Loucy (cell line): Measurements from ENCODE around the gene BID.

ENCODE experiments used
- H2AFZ ChIP-seq: fragments of 200-600 bp; sonication (generic); 2 replicates; pipeline ENCODE4 v1.6.0; 2016; ENCODE audit warnings: antibody characterized with exemption, mild to moderate bottlenecking, low read length, moderate library complexity
- H3F3A ChIP-seq: fragments of 200-600 bp; 2 replicates; pipeline ENCODE4 v1.6.0; 2016; ENCODE audit warnings: antibody characterized with exemption, low read depth, mild to moderate bottlenecking
- H3K27me3 ChIP-seq: fragments of 200-600 bp; sonication (generic); 2 replicates; pipeline ENCODE4 v1.6.1; 2014; ENCODE audit warnings: low read length, mild to moderate bottlenecking; ENCODE audit not compliant: insufficient read depth, poor library complexity, severe bottlenecking
- H3K36me3 ChIP-seq: fragments of 200-600 bp; sonication (generic); 2 replicates; pipeline ENCODE4 v1.6.1; 2016; ENCODE audit warnings: low read length; ENCODE audit not compliant: insufficient read depth
- H3K4me1 ChIP-seq: fragments of 200-600 bp; sonication (generic); 2 replicates; pipeline ENCODE4 v1.5.1; 2014; ENCODE audit warnings: low read length, mild to moderate bottlenecking; ENCODE audit not compliant: insufficient read depth, poor library complexity, severe bottlenecking
- H3K4me2 ChIP-seq: fragments of 200-600 bp; sonication (generic); 2 replicates; pipeline ENCODE4 v1.6.0; 2014; ENCODE audit warnings: antibody characterized with exemption, low read length, low read depth, mild to moderate bottlenecking; ENCODE audit not compliant: poor library complexity, severe bottlenecking
- H3K4me3 ChIP-seq: fragments of 200-600 bp; sonication (generic); 2 replicates; pipeline ENCODE4 v1.5.1; 2014; ENCODE audit warnings: low read length, mild to moderate bottlenecking, mixed read lengths; ENCODE audit not compliant: poor library complexity, severe bottlenecking
- H3K79me2 ChIP-seq: fragments of 200-600 bp; sonication (generic); 2 replicates; pipeline ENCODE4 v1.6.1; 2014; ENCODE audit warnings: low read length; ENCODE audit not compliant: insufficient read depth
- H3K9ac ChIP-seq: fragments of 200-600 bp; sonication (generic); 2 replicates; pipeline ENCODE4 v1.6.0; 2014; ENCODE audit warnings: mild to moderate bottlenecking, low read depth, low read length, moderate library complexity; ENCODE audit not compliant: poor library complexity, severe bottlenecking
- H3K9me2 ChIP-seq: fragments of 200-600 bp; sonication (generic); replicated peaks from 2 replicates; pipeline ENCODE4 v1.6.1; 2016; ENCODE audit warnings: low read depth, low read length, mixed read lengths
- H3K9me3 ChIP-seq: fragments of 200-600 bp; sonication (generic); 2 replicates; pipeline ENCODE4 v1.6.1; 2014; ENCODE audit warnings: mild to moderate bottlenecking, antibody characterized with exemption, low read length, low read depth; ENCODE audit not compliant: insufficient read depth
- H4K20me1 ChIP-seq: fragments of 200-600 bp; sonication (generic); 2 replicates; pipeline ENCODE4 v1.6.0; 2014; ENCODE audit warnings: antibody characterized with exemption, low read length, mild to moderate bottlenecking; ENCODE audit not compliant: insufficient read depth, poor library complexity, severe bottlenecking
- EZH2phosphoT487 ChIP-seq: fragments of 200-600 bp; IDR thresholded peaks from 2 replicates; pipeline ENCODE4 v1.6.1; 2018; ENCODE audit warnings: antibody characterized with exemption, mild to moderate bottlenecking, moderate library complexity, borderline replicate concordance
- TF ChIP-seq, protein P1 (sequence below): fragments of 200-600 bp; sonication (generic); conservative IDR thresholded peaks from 2 replicates; pipeline ENCODE4 v1.5.1; 2014; ENCODE audit warnings: mild to moderate bottlenecking, antibody characterized with exemption, low read length

Gene BID

GRCh38 chr22:17725500-17725796, 48.8 kb downstream of the BID start:
- no peaks in the 10 kb centered on the region for H3K9me3 ChIP-seq
- no peak overlapping the region for H3K9ac ChIP-seq
- TF ChIP-seq, protein P1, sequence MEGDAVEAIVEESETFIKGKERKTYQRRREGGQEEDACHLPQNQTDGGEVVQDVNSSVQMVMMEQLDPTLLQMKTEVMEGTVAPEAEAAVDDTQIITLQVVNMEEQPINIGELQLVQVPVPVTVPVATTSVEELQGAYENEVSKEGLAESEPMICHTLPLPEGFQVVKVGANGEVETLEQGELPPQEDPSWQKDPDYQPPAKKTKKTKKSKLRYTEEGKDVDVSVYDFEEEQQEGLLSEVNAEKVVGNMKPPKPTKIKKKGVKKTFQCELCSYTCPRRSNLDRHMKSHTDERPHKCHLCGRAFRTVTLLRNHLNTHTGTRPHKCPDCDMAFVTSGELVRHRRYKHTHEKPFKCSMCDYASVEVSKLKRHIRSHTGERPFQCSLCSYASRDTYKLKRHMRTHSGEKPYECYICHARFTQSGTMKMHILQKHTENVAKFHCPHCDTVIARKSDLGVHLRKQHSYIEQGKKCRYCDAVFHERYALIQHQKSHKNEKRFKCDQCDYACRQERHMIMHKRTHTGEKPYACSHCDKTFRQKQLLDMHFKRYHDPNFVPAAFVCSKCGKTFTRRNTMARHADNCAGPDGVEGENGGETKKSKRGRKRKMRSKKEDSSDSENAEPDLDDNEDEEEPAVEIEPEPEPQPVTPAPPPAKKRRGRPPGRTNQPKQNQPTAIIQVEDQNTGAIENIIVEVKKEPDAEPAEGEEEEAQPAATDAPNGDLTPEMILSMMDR: no peak
- no peak for TF ChIP-seq EZH2phosphoT487
- H3K36me3 ChIP-seq: 0 out of 2 replicates have a peak, but pooled peaks cover 4% of the 10 kb centered on the region
- H3K79me2 ChIP-seq: no peaks in the 10 kb centered on the region
- no peaks in the 10 kb centered on the region for H3F3A ChIP-seq
- H2AFZ ChIP-seq: no peak overlapping the region
- no peak overlapping the region for H3K4me3 ChIP-seq
- no peaks in the 10 kb centered on the region for H4K20me1 ChIP-seq
- peaks cover 22% of the 10 kb centered on the region for H3K4me1 ChIP-seq
- no peak overlapping the region for H3K4me2 ChIP-seq
- H3K27me3 ChIP-seq: no peaks in the 10 kb centered on the region
- no peaks in the 10 kb centered on the region for H3K9me2 ChIP-seq

GRCh38 chr22:17724678-17725499, 49.4 kb downstream of the BID start:
- Histone ChIP-seq H3K4me1 (peaks cover 22% of the 10 kb centered on the region), H3K79me2 (no peaks in the 10 kb centered on the region), H3K27me3 (no peaks in the 10 kb centered on the region), H3K4me3 (no peak overlapping the region), H3K9me2 (no peaks in the 10 kb centered on the region), H3K9me3 (no peaks in the 10 kb centered on the region), H4K20me1 (no peaks in the 10 kb centered on the region), H2AFZ (no peak overlapping the region), H3K36me3 (no peaks in the 10 kb centered on the region), H3K4me2 (no peak overlapping the region), H3K9ac (no peak overlapping the region), H3F3A (no peaks in the 10 kb centered on the region)
- TF ChIP-seq, protein P1: no peak
- TF ChIP-seq EZH2phosphoT487: no peak

DNA sequence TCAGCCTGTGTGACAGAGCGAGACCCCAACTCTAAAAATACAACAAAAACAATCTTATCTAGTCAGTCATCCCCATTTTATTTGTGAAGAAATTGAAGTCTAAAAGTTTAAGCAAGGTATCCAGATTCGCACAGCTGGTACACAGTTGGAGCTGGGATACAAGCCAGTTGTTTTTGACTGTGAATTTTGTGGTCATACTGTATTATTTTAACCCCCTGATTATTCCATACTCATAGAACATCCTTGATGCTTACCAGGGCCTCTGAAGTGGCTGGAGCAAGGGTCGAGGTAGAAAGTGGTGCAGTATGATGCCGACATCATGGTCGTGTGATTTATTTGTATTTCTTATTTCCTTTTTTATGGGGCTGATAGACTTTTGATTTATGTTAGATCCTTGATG, 50.0 kb downstream of the BID start:
- H3K9ac ChIP-seq: no peak overlapping the region
- no peaks in the 10 kb centered on the region for H3K9me3 ChIP-seq
- H3K36me3 ChIP-seq: no peaks in the 10 kb centered on the region
- H3K4me2 ChIP-seq: no peak overlapping the region
- no peaks in the 10 kb centered on the region for H3F3A ChIP-seq
- no peaks in the 10 kb centered on the region for H3K27me3 ChIP-seq
- H4K20me1 ChIP-seq: no peaks in the 10 kb centered on the region
- TF ChIP-seq, protein P1: no peak
- no peak for TF ChIP-seq EZH2phosphoT487
- H2AFZ ChIP-seq: no peak overlapping the region
- H3K9me2 ChIP-seq: no peaks in the 10 kb centered on the region
- H3K79me2 ChIP-seq: no peaks in the 10 kb centered on the region
- peaks cover 22% of the 10 kb centered on the region for H3K4me1 ChIP-seq
- H3K4me3 ChIP-seq: no peak overlapping the region
